Smooth muscle cell of the brain vasculature (primary cell): Measurements from ENCODE around the gene GHITM.

Experiments
- DNase-seq: peaks from one replicate; pipeline ENCODE4 v3.0.0-alpha.2; 2012; ENCODE audit warnings: low read depth, low spot score

Gene GHITM

DNA sequence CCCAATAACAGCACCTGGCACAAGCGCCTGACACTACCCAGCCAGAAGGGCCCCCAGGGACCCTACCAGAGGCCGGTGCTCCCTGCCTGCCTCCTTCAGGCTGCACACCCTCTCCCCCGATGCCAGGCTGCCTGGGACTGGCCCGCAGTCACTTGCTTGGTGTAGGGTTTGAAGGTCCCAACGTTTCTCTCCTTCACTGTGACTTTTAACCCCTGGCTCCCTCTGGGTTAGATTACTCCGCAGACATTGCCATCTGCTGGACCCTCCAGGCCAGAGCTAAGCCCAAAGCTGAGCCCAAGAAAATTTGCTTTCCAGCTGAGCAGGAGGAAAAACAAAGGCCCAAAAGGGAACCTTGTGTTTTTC, 61.9 kb downstream of the GHITM start:
- DNase-seq = no peak

DNA sequence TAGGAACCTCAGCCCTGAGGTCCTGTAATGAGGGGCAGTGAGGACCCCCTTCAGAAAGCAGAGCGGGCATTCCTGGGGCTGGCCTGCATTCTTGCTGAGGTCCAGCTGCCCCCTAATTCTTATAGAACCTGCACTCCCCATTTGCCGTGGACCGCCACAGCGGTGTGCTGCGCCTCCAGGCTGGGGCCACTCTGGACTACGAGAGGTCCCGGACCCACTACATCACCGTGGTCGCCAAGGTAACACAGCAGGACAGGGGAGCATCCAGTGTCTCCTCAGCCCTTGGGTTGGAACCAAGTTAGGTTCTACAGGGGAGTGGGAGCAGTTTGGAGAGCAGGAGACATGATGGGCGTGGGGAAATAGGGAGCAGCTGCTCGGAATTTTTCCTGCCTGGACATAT, 62.4 kb downstream of the GHITM start:
- DNase-seq = no peak

- no peak for DNase-seq
These were observed 63.0 kb downstream of the GHITM start for GRCh38 chr10:84202349-84202748.
